Measurements from ENCODE around the gene LEMD3. TPM values are rescaled to one million over a fixed set of nuclear protein-coding genes. Genes with fewer than 3 reads are reported as not detected.

Gene LEMD3
- polyA plus RNA-seq, 3 donors, result 34.6 to 43.5 (median 40.2) TPM

DNA sequence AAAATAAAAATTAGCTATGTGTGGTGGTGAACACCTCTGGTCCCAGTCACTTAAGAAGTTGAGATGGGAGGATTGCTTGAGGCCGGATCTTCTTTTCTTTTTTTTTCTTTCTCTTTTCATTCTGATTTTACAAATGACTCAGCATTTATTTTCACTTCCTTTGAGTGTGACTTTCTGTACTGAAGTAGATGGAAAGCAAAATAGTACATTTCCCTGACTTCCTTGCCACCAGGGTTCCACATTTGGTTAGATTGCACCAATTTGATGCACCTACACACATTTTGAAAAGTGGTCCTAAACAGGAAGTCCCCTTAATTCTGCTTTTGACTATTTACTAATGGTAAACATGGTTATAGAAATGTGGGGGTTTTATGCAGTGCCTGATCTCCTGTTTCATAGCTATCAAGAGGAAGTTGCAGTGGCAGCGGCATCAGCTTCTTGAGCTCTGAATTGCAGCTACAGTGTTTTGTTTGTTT is 13.0 kb upstream of the LEMD3 start:
- DNase-seq (ENCODE audit: extremely low read depth in 1 of 11, low read depth in 9 of 11, low spot score in 4 of 11), result no peak

DNA sequence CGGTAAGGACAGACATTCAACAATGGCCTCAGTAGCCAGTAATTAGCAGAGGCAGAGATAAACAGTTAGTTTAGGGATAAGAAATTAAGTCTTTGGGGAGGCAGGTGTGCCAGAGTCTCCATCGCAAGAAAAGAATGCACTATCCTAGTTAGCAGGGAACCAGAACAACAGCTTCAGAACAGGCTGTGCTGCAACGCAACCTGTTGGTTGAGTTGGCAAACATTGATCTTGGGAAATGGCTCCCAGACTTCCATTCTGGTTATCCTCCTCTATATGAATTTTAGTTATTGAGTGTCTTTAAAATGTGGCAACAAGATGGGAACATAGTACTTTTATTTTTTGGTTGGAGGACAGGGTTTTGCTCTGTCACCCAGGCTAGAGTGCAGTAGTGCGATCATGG is 12.3 kb upstream of the LEMD3 start:
- DNase-seq (ENCODE audit: extremely low read depth in 1 of 11, low read depth in 9 of 11, low spot score in 4 of 11), result no peak

DNA sequence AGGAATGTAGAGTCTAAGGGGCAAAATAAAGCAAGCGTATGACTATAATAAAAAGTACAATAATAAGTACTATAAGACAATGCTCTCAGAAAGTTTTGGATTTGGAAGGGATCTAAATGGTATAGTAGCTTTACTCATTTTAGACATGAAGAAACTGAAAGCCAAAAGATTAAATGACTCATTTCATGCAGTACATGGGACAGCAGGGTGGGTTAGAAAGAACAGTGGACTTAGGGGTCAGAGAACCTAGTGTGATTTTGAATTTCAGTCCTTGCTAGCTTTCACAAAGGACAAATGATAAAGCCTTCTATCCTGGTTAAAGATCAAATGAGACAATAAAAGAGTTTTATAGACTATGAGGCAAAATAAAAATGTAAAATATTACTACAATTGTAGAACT is 6.8 kb upstream of the LEMD3 start:
- DNase-seq (ENCODE audit: extremely low read depth in 1 of 11, low read depth in 9 of 11, low spot score in 4 of 11), result no peak

DNA sequence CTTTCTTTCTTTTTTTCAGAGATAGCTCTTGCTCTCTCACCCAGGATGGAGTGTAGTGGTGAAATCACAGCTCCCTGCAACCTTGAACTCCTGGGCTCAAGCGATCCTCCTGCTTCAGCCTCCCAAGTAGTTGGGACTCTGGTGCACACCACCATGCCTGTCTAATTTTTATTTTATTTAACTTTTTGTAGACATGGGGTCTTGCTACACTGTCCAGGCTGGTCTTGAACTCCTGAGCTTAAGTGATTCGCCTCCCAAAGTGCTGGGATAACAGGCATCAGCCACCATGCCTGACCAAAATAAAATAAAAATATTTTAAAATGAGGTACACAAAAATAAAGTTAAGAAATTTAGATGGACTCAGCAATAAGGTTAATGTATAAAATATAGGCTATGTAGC is 5.1 kb upstream of the LEMD3 start:
- DNase-seq (ENCODE audit: extremely low read depth in 1 of 11, low read depth in 9 of 11, low spot score in 4 of 11), result no peak

DNA sequence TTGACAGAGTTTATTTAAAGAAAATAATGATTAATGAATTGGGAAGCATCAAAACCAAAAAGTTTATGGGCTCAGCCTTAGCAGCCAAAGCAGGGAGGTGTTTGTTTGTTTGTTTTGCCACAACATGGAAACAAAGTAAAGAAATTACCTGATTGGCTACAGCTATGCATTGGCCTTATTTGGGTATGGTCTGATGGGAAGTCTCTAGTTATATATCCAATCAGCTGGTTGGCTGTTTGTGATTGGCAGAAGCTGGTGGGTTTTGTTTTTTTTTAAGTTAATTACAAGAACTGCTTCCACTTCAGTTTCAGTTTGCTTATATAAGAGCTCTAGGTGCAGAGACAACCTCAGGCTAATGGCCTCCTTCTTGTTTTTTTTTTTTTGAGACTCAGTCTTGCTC is 4.6 kb upstream of the LEMD3 start:
- no peak for DNase-seq (ENCODE audit: extremely low read depth in 1 of 11, low read depth in 9 of 11, low spot score in 4 of 11)

DNA sequence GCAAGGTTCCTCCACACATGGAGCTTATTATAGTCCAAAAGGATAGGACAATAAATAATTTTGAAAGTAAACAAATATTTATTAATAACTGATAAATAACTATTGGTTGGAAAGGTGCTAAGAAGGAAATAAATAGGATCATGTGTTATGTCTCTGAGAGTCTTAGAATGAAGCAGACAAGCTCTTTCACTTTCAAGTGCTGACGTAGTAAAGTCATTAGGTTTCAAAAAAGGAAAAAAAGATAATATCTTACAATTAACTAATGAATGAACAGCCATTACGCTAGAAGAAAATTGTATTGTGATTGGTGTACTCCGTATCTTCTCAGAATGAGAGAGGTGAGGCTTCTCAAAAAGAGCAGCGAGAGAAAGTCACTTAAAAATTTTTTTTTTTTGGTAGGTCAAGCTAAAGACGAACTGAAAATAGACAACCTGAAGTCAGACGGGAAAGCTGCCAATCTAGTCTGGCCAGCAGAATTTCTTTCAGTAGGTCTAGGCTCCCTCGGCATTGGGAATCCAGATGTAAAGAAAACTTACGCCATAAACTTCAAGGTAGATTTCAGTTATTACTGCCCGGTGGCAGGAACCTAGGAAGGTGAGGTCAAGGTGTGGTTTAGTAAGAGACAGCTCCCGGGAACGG is 583 bp upstream of the LEMD3 start:
- no peak for DNase-seq (ENCODE audit: extremely low read depth in 1 of 11, low read depth in 9 of 11, low spot score in 4 of 11)

DNA sequence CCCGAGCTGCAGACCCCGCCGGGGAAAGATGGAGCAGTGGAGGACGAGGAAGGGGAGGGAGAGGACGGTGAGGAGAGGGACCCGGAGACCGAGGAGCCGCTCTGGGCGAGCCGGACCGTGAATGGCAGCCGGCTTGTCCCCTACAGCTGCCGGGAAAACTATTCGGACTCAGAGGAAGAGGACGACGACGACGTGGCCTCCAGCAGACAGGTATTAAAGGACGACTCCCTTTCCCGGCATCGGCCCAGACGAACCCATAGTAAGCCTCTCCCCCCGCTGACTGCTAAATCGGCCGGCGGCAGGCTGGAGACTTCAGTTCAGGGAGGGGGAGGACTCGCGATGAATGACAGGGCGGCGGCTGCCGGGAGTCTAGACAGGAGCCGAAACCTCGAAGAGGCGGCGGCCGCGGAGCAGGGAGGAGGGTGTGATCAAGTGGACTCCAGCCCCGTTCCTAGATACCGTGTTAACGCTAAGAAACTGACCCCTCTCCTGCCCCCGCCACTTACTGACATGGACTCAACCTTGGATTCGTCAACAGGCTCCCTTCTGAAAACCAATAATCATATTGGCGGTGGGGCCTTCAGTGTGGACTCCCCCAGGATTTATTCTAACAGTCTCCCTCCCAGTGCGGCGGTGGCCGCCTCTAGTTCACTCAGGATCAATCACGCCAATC is 962 bp downstream of the LEMD3 start:
- DNase-seq (ENCODE audit: extremely low read depth in 1 of 11, low read depth in 9 of 11, low spot score in 4 of 11), result peak in 7 of 11 donors; percentile 26 to 46 (median 35)

DNA sequence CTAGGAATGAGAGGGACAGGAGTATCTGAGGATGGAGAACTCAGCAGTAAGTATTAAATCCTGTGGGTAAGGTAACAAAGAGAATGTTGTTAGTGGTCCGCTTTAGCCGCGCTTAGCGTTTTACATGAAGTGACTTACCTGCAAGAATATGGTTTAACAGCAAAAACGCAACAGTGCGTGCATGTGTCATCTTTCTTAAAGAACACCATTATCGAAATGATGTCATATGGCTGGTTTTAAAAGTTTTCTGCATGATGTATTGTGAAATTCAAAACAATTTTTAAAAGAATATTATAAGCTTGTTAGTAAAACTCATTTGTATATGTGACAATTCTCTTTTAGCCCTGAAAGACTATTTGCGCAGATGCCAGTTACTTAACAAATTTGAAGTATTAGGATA is 1.7 kb downstream of the LEMD3 start:
- no peak for DNase-seq (ENCODE audit: extremely low read depth in 1 of 11, low read depth in 9 of 11, low spot score in 4 of 11)

DNA sequence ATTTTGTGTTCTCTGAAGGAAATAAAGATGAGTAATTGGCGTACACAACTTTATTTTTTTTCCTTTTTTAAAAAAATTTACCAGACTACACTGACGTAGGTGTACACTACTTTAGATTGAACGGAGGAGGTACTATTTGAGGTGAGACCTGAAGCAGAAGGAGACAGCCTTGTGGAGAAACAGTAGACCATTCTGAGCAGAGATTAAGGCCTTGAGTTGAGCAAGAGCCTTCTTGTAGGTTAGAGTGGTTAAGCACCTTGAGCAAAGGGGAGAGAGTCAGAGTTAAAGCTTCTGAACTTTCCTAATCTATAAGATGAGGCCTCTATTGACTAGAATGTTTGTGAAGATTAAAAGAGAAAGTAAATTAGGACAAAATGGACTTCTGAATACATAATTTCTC is 2.5 kb downstream of the LEMD3 start:
- DNase-seq (ENCODE audit: extremely low read depth in 1 of 11, low read depth in 9 of 11, low spot score in 4 of 11), result no peak

DNA sequence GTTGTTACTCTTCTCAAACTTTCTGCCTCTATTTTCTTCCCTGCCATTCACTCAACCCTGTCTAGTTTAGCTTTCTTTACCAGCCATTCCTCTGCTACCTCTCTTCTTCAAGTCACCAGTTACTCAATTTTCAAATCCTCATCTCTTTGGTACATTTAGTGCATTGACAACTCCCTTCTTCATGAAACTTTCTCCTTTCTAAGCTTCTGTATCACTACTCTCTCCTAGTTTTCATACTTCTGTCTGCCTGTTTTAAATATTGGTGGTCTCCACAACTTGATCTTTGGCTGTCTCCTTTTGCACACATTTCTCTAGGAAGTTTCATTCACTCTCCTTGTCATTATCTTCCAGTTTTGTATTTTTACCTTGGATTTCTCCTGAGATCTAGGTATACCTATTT is 6.0 kb downstream of the LEMD3 start:
- no peak for DNase-seq (ENCODE audit: extremely low read depth in 1 of 11, low read depth in 9 of 11, low spot score in 4 of 11)

DNA sequence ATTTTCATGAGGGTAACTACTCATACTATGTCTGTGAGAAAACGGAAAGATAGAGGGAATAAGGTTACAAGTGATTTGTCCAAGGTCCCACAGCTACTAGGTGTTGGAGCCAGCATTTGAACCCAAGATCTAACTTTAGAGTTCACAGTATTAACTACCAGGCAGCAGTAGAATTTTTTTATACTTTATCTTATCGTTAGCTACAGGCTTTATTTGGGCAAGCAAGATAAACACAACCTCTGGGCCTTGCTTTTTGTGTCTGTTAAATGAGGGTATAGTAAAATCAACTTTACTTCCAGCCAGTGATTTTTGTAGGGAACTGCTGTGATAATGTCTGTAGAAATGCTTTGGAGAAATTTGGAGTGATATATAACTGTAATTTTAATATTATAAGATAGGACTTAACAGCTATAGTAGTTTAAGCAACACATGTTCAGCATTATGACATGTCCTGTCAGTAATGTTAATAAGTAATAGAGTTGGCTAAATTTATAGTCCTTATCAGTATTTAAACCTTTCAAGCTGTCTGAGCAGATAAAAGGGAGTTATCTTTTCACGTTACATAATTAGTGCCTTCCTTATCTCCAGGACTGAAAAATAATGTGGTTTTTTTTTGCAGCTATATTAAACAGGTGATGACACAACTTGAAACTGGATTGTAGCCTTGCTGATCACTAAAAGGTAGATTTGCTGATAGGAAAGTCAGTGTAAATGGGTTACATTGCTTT is 12.8 kb downstream of the LEMD3 start:
- no peak for DNase-seq (ENCODE audit: extremely low read depth in 1 of 11, low read depth in 9 of 11, low spot score in 4 of 11)

DNA sequence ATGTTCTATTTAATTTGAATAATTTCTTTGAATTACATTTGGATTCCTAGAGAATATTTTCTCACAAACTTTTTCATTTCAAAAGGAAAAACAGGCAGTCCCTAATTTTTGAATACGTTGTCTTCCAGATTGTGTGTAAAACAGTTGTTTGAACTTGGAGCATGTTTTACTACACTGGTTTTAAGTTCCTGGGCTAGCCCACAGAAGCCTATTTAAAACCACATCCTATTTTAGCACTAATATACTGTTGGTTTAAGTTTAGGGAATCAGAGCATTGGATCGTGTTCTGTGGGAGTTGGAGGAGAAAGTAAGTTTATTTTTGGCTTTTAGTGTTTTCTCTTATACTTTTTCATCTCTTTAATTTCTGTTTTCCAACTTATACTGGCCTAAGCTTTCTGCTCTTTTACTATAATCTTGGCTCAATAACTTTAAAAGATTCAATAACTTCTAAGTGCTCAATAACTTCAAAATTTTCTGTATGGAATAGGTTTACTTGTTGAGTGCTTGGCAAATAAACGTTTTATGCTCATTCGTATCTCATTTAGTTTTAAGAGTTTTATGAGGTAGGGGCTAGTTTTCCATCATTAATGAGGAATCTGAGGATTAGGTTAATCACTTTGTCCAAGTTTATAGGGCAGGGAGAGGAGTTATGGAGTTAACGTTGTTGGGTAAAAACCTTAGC is 14.9 kb downstream of the LEMD3 start:
- DNase-seq (ENCODE audit: extremely low read depth in 1 of 11, low read depth in 9 of 11, low spot score in 4 of 11), result no peak

DNA sequence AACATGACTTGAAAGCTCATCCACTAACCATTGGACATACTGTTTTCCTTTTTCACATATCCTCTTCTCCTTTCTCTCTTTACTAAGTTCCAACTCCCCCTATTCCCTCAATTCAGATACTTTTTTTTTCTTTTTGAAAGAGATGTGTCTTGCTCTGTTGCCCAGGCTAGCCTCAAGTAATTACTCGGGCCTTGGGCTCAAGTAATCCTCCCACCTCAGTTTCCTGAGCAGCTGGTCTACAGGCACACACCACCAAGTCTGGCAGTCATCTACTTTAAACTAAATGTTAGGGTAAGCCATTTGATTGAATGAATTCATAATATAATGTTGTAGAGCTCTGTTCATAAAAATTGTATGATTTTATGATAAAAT is 15.5 kb downstream of the LEMD3 start:
- DNase-seq (ENCODE audit: extremely low read depth in 1 of 11, low read depth in 9 of 11, low spot score in 4 of 11), result no peak

DNA sequence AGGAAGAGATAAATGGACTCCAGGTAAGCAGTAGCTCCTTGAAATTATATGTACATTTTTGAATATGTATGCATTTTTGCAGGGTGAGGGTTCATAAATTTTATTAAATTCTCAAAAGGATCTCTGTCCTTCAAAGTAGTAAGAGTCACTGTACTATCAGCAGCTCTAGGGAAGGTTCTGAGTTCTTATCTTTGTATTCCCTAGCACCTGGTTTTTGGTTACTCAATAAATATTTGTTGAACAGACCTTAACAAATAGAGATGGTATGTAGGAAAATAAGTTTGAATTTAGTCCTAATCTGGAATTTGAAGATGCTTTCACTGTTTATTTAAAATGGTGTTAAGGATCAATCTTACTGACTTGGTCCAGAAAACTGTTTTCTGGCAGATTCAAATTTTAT is 18.3 kb downstream of the LEMD3 start:
- DNase-seq (ENCODE audit: extremely low read depth in 1 of 11, low read depth in 9 of 11, low spot score in 4 of 11), result no peak

DNA sequence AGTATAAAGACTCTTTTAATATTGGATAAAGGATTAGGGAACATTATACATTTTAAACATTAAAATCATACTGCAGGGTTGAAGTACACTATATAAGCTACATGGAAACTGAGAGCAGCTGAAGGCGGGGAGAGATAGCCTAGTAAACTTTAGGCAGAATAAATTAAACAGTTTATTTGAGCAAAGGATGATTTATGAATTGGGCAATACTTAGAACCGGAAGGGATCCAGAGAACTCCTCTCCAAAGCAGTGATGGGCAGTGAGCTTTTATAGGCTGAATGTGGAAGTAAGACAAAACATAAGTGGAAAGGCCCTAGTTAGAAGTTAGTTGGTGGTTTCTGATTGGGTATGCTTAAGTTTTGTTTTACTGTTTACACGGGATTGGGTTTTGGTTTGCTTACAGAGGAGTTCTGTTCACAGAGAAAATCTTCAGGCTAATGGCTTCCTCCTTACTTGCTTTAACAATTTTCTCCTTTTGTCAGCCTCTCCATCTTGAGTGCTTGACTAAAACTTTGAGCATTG is 18.9 kb downstream of the LEMD3 start:
- no peak for DNase-seq (ENCODE audit: extremely low read depth in 1 of 11, low read depth in 9 of 11, low spot score in 4 of 11)

DNA sequence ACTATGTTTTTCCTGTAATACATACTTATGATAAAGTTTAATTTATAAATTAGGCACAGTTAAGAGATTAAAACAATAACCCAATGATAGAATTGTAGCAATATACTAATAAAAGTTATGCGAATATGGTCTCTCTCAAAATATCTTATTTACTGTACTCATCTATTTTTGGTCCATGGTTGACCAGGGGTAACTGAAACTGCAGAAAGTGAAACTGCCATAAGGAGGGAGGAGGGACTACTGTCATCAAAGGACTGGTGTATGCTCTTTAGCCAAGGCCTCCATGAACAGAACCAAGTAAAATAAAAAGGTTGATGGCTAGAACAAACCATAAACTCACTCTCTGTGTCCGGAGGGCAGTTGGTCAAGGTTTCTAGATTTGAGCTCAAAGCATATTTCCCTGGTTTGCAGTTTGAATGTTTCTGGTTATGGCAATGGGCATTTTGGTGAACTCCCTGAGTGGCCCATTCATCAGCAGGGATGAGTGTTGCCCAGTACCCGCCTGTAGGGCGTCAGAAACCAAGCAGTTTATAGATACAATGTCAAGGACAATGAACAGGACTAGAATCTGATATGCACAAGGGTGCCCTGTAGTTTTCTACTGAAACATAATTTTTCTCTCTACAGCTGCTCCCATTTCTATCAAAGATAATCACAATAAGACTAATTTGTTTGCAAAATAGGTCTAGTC is 19.8 kb downstream of the LEMD3 start:
- DNase-seq (ENCODE audit: extremely low read depth in 1 of 11, low read depth in 9 of 11, low spot score in 4 of 11), result no peak

DNA sequence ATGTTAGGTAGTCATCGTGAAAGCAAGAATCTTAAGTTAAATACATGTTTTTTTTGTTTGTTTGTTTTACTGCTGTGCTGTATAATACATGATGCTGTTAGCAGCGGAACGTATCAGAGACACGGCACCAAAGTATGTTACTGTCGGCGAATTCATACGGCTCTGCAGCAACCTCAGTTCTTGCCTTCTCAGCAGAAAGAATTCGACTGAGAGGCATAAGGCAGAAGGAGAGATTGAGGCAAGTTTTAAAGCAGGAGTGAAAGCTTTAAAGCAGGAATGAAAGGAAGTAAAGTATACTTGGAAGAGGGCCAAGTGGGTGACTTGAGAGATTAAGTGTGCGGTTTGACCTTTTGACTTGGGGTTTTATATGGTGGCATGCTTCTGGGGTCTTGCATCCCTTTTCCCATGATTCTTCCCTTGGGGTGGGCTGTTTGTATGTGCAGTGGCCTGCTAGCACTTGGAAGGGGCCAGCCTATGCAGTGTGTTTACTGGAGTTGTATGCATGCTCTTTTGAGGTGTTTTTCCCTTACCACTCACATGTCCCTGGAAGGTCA is 23.7 kb downstream of the LEMD3 start:
- no peak for DNase-seq (ENCODE audit: extremely low read depth in 1 of 11, low read depth in 9 of 11, low spot score in 4 of 11)

DNA sequence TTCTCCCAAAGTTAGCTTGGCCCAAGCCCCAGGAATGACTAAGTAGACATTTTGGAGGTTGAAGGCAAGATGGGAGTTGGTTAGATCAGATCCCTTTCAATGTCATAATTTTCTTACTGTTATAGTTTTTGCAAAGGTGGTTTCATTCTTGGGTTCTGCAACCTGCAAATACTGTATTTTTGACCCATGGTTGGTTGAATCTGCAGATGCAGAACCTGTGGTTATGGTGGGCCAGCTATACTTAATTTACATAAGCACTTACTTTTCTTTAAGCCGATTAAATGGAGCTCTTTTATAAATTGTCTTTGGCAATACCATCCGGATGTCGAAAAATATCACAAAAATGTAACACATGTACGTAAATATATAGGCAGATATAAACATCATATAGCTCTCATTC is 25.6 kb downstream of the LEMD3 start:
- DNase-seq (ENCODE audit: extremely low read depth in 1 of 11, low read depth in 9 of 11, low spot score in 4 of 11), result no peak
